ENCODE measurements around the gene TSPAN13. TPM values are rescaled to one million over a fixed set of nuclear protein-coding genes. Genes with fewer than 3 reads are reported as not detected.

TSPAN13 gene
- total RNA-seq, 1 donor from 2014 or later = 65.1 TPM

GRCh38 chr7:16740996-16741395 lies 12.6 kb upstream of the TSPAN13 start:
- no peak for TF ChIP-seq CTCF (conservative IDR thresholded peaks at IDR 0.05)
- Mint-ChIP-seq H3K36me3 (no peaks in the 10 kb centered on the region), H3K27me3 (no peaks in the 10 kb centered on the region), H3K9me3 (no peaks in the 10 kb centered on the region), H3K27ac (no peak overlapping the region), H3K4me3 (no peak overlapping the region), H3K4me1 (ENCODE audit: unreplicated experiment) (peaks cover 5% of the 10 kb centered on the region)
- no peak for DNase-seq (ENCODE audit: extremely low spot score, unreplicated experiment)

- Mint-ChIP-seq H3K4me3 (no peak overlapping the region), H3K4me1 (ENCODE audit: unreplicated experiment) (peaks cover 5% of the 10 kb centered on the region), H3K27ac (no peak overlapping the region), H3K36me3 (no peaks in the 10 kb centered on the region), H3K27me3 (no peaks in the 10 kb centered on the region), H3K9me3 (no peaks in the 10 kb centered on the region)
- TF ChIP-seq CTCF (conservative IDR thresholded peaks at IDR 0.05) = no peak
- no peak for DNase-seq (ENCODE audit: extremely low spot score, unreplicated experiment)
These were observed 11.9 kb upstream of the TSPAN13 start for GRCh38 chr7:16741676-16742075.

- no peaks in the 10 kb centered on the region for H3K36me3 Mint-ChIP-seq
- no peak for TF ChIP-seq CTCF (conservative IDR thresholded peaks at IDR 0.05)
- H3K9me3 Mint-ChIP-seq = no peaks in the 10 kb centered on the region
- peaks cover 5% of the 10 kb centered on the region for H3K4me1 Mint-ChIP-seq (ENCODE audit: unreplicated experiment)
- DNase-seq (ENCODE audit: extremely low spot score, unreplicated experiment) = no peak
- no peak overlapping the region for H3K4me3 Mint-ChIP-seq
- no peak overlapping the region for H3K27ac Mint-ChIP-seq
- no peaks in the 10 kb centered on the region for H3K27me3 Mint-ChIP-seq
These were observed 11.0 kb upstream of the TSPAN13 start for GRCh38 chr7:16742547-16742946.

GRCh38 chr7:16743236-16743635 lies 10.3 kb upstream of the TSPAN13 start:
- H3K36me3 Mint-ChIP-seq = no peaks in the 10 kb centered on the region
- no peaks in the 10 kb centered on the region for H3K27me3 Mint-ChIP-seq
- H3K4me3 Mint-ChIP-seq = no peak overlapping the region
- H3K27ac Mint-ChIP-seq = no peak overlapping the region
- peaks cover 5% of the 10 kb centered on the region for H3K4me1 Mint-ChIP-seq (ENCODE audit: unreplicated experiment)
- TF ChIP-seq CTCF (conservative IDR thresholded peaks at IDR 0.05) = no peak
- H3K9me3 Mint-ChIP-seq = no peaks in the 10 kb centered on the region
- DNase-seq (ENCODE audit: extremely low spot score, unreplicated experiment) = no peak

- TF ChIP-seq CTCF (conservative IDR thresholded peaks at IDR 0.05) = no peak
- Mint-ChIP-seq H3K9me3 (no peaks in the 10 kb centered on the region), H3K4me3 (no peak overlapping the region)
These were observed 8.9 kb upstream of the TSPAN13 start for GRCh38 chr7:16744518-16745250.

More at GRCh38 chr7:16744518-16745250, 8.9 kb upstream of the TSPAN13 start:
- Mint-ChIP-seq H3K27ac (no peak overlapping the region), H3K27me3 (no peaks in the 10 kb centered on the region), H3K36me3 (no peaks in the 10 kb centered on the region), H3K4me1 (ENCODE audit: unreplicated experiment) (peaks cover 5% of the 10 kb centered on the region)
- no peak for DNase-seq (ENCODE audit: extremely low spot score, unreplicated experiment)

Data from type B pancreatic cell (in vitro differentiated cells).